GM08714 (cell line): ENCODE results near the gene ZNF10.

ENCODE experiments used
- H3K4me3 ChIP-seq: fragments of 200-500 bp; sonication (Bioruptor generic); 2 replicates; pipeline ENCODE4 v1.5.1; 2014; ENCODE audit warnings: mild to moderate bottlenecking, low read length, inconsistent platforms
- ZNF274 ChIP-seq: IDR thresholded peaks from 2 replicates; pipeline ENCODE4 v1.6.1; 2012; ENCODE audit warnings: mild to moderate bottlenecking, low read depth, low read length

The ZNF10 gene

DNA sequence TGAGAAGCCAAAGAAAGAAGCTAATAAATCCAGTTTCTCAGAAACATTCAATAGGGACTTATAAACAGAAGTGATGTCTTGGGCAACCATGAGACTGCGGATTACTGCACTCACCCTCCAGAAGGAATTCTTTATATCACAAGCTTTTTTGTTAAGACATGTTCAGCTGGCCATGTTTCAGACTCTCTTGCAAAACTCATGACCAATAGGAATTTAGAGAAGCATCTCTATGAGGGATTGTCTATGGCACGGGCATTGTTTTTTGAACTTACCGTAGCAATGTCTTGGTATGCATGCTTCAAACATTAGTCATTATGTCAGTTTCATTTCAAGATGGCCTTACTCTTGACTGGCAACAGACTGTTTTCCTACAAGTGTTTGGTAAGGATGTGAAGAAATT, 35.3 kb downstream of the ZNF10 start:
- no peak for TF ChIP-seq ZNF274
- H3K4me3 ChIP-seq, result no peak overlapping the region

DNA sequence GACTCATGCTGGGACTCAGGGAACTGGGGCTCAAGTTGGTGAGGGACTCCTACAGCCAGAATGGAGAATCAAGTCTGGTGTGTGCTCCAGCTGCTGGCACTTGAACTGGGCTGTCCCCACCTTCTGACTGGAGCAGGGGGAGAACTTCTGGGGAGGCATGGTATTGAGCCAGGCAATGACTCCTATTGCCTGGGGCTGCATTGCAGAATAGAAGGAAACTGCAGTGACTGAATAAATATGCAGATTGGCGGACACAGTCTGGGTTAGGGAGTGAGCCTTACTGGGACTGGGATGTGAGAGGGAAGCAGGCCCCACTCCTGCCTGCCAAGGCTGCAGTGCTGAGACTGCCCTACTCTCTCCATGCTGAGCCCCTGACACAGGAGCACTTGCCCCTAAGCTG, 42.1 kb downstream of the ZNF10 start:
- H3K4me3 ChIP-seq, result no peak overlapping the region
- TF ChIP-seq ZNF274, result no peak

DNA sequence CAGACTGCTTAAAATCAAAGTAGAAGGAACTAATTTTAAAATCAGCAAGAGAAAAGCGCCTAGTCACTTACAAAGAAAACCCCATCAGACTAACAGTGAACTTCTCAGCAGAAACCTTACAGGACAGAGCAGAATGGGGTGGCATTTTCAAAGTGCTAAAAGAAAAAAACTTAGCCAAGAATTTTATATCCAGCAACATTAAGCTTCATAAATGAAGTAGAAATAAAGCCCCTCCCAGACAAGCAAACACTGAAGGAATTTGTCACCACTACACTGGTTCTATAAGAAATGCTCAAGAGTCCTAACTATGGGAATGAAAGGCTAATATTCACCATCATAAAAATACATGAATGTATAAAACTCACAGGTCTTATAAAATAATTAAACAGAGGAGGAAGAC, 44.5 kb downstream of the ZNF10 start:
- TF ChIP-seq ZNF274, result no peak
- H3K4me3 ChIP-seq, result no peak overlapping the region

DNA sequence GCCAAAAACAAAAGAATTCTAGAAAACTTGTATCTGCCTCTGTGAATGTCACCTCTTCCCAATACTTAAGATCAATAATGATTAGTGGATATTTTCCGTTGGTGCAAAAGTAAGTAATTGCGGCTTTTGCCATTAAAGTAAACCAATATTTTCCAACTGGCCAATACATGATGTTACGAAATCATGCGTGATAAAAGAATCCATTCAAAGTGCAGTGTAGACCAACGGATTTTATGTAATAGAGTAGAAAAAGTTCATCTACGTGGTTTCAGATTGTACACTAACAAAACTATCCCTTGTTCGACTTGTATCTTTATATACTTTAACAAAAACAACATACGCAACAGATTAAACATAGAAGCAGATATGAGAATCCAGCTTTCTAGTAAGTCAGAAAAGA, 50.2 kb downstream of the ZNF10 start:
- no peak overlapping the region for H3K4me3 ChIP-seq
- TF ChIP-seq ZNF274, result no peak

DNA sequence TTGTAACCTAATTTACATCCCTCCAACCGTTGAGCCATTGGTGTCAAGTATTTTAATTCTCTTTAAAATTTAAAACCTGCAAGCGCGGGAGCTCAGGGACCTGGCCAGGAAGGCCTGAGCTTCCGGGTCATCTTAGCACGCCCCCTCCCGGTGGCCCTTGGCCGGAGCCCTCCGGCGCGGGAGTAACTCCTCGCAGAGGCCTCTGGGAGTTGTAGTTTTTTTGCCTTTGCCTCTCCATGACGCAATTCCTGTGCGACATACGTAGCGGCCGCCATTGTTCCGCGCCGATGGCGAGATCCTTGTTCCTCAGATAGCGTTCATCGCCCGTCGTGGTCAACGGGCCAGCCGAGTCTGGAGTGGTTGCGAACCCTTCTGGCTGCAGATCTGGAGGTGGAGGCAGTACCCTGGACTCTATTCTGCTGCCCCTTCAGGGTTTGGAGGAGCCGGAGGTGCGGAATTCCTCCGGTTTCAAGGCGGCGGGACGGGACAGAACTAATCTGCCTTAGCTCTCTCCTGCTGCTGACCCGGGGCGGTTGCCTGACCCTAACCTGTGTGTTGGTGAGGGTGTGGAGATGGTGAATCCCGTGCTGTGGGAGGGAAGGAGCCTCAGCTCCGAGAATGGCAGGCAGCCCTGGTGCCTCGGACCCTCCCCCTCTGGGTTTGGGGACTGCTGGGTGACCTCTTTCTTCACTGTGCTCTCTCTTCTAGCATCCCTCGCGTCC, 51.0 kb downstream of the ZNF10 start, which contains the start of gene ZNF268:
TSS of gene ZNF268 (plus strand) at position 258 of the 722 bp plus-strand sequence. CDS start 503 bp downstream, outside the sequence.
- H3K4me3 ChIP-seq, result peak within 1 kb of the TSS; percentile 93
- TF ChIP-seq ZNF274, result no peak

DNA sequence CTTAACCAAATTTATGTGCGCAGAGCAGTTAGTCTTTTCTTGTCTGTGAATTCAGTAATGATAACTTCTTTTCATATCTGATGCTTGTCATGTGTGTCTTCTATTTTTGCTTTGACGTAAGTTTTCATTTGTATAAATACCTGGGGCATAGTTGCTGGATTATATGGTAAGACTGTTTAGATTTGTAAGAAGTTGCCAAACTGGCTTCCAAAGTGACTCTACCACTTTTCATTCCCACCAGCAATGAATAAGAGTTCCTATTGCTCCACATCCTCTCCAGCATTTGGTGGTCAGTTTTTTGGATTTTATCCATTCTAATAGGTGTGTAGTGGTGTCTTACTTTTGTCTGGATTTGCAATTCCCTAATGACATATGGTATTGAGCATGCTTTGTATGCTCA, 59.7 kb downstream of the ZNF10 start:
- no peak overlapping the region for H3K4me3 ChIP-seq
- TF ChIP-seq ZNF274, result no peak

DNA sequence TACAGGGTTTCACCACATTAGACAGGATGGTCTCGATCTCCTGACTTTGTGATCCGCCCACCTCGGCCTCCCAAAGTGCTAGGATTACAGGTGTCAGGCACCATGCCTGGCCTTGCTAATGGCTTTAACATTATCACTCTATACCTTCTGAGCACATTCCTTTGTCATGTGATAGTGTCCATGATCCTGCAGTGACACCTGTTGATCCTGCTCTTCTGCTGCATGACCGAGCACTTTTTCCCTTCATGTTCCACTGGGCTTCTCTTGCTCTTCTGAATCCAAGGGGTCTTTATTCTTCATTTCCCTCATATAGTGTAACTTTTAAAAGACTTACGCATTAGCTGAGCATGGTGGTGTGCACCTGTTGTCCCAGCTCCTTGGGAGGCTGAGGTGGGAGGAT, 62.4 kb downstream of the ZNF10 start:
- H3K4me3 ChIP-seq, result no peak overlapping the region
- no peak for TF ChIP-seq ZNF274

DNA sequence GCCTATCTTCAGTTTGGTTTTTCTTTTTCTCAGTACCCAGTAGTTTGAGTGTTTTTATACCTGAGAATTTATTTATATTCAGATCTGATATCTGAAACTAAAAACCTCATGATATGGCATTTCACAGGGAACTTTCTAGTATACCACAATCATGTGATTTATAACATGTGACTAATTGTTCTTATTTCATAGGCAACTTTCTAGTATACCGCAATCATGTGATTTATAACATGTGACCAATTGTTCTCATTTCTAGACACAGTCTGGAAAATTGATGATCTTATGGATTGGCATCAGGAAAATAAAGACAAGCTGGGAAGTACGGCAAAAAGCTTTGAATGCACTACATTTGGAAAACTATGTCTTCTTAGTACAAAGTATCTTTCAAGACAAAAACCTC, 71.5 kb downstream of the ZNF10 start:
- no peak for TF ChIP-seq ZNF274
- no peak overlapping the region for H3K4me3 ChIP-seq

DNA sequence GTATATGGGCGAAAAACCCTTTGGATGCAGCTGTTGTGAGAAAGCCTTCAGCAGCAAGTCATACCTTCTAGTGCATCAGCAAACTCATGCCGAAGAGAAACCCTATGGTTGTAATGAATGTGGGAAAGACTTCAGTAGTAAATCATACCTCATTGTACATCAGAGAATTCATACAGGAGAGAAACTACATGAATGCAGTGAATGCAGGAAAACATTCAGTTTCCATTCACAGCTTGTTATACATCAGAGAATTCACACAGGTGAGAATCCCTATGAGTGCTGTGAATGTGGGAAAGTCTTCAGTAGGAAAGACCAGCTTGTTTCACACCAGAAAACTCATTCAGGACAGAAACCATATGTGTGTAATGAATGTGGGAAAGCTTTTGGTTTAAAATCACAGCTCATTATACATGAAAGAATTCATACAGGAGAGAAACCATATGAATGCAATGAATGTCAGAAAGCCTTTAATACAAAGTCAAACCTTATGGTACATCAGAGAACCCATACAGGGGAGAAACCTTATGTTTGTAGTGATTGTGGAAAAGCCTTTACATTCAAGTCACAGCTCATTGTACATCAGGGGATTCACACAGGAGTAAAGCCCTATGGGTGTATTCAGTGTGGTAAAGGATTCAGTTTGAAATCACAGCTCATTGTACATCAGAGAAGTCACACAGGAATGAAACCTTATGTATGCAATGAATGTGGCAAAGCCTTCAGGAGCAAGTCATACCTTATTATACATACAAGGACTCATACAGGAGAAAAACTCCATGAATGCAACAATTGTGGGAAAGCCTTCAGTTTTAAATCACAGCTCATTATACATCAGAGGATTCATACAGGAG, 72.3 kb downstream of the ZNF10 start:
- TF ChIP-seq ZNF274, result no peak
- no peak overlapping the region for H3K4me3 ChIP-seq

DNA sequence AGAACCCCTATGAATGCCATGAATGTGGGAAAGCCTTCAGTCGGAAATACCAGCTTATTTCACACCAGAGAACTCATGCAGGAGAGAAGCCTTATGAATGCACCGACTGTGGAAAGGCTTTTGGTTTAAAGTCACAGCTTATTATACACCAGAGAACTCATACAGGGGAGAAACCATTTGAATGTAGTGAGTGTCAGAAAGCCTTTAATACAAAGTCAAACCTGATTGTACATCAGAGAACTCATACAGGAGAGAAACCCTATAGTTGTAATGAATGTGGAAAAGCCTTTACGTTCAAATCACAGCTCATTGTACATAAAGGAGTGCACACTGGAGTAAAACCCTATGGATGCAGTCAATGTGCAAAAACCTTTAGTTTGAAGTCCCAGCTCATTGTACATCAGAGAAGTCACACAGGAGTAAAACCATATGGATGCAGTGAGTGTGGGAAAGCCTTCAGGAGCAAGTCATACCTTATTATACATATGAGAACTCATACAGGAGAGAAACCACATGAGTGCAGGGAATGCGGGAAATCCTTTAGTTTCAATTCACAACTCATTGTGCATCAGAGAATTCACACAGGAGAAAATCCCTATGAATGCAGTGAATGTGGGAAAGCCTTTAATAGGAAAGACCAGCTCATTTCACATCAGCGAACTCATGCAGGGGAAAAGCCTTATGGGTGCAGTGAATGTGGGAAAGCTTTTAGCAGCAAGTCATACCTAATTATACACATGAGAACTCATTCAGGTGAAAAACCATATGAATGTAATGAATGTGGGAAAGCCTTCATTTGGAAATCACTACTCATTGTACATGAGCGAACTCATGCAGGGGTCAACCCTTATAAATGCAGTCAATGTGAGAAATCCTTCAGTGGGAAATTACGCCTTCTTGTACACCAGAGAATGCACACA, 73.2 kb downstream of the ZNF10 start:
- peak; percentile 98 for TF ChIP-seq ZNF274
- no peak overlapping the region for H3K4me3 ChIP-seq

DNA sequence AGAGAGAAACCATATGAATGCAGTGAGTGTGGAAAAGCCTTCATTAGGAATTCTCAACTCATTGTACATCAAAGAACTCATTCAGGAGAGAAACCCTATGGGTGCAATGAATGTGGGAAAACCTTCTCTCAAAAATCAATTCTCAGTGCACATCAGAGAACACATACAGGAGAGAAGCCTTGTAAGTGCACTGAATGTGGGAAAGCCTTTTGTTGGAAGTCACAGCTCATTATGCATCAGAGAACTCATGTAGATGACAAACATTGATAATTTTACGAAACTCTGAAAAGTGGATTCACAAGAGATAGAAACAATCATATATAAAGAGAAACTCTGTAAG, 73.8 kb downstream of the ZNF10 start:
- no peak overlapping the region for H3K4me3 ChIP-seq
- TF ChIP-seq ZNF274, result no peak

DNA sequence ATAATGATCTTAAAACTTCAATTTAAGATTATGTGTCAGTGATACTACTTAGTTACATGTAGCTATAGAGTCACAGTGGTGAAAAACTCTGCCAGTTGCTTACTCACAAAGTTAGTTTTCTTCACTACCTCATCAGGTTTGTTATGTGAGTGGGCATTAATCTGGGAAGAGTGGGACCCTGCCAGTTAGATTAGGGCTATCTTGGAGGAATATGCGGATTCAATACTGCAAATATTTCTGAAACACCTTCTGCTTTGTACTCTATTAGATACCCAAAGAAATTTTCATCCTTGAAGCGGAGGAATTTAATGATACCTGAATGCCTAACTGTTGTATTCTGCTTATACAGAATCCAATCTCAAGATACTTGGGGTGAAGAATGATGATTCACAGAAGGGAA, 76.0 kb downstream of the ZNF10 start:
- TF ChIP-seq ZNF274, result no peak
- no peak overlapping the region for H3K4me3 ChIP-seq
